ENCODE results near the gene CLEC9A.

- TF ChIP-seq POLR2A (IDR thresholded peaks at IDR 0.05) (no peak), CTCF (IDR thresholded peaks at IDR 0.05) (no peak)
These were observed 36.8 kb downstream of the CLEC9A start for GRCh38 chr12:10067264-10067663.
